GM21390 (cell line): Measurements from ENCODE around the gene B3GALNT2.

ENCODE experiments used
- ATAC-seq: cut with Tn5 transposase; IDR thresholded peaks from one replicate; pipeline ENCODE4 v1.9.1; 2021; ENCODE audit not compliant: unreplicated experiment

The B3GALNT2 gene

GRCh38 chr1:235455823-235456222 lies 48.4 kb downstream of the B3GALNT2 start:
- no peak for ATAC-seq

GRCh38 chr1:235455097-235455496 lies 49.2 kb downstream of the B3GALNT2 start:
- no peak for ATAC-seq

GRCh38 chr1:235454021-235454420 lies 50.2 kb downstream of the B3GALNT2 start:
- no peak for ATAC-seq

GRCh38 chr1:235450886-235451483 lies 53.3 kb downstream of the B3GALNT2 start:
- ATAC-seq, result no peak

GRCh38 chr1:235450433-235450832 lies 53.8 kb downstream of the B3GALNT2 start:
- no peak for ATAC-seq

- no peak for ATAC-seq
Measured at GRCh38 chr1:235448616-235449015, 55.6 kb downstream of the B3GALNT2 start.

- ATAC-seq, result no peak
Measured at GRCh38 chr1:235442788-235443429, 61.3 kb downstream of the B3GALNT2 start.

GRCh38 chr1:235441159-235441685 lies 63.0 kb downstream of the B3GALNT2 start:
- ATAC-seq, result no peak

- ATAC-seq, result no peak
Measured at GRCh38 chr1:235434001-235434400, 70.3 kb downstream of the B3GALNT2 start.

- ATAC-seq, result no peak
Measured at GRCh38 chr1:235430991-235431390, 73.3 kb downstream of the B3GALNT2 start.

- ATAC-seq, result no peak
Measured at GRCh38 chr1:235429143-235429542, 75.1 kb downstream of the B3GALNT2 start.

- ATAC-seq, result no peak
Measured at GRCh38 chr1:235427447-235427846, 76.8 kb downstream of the B3GALNT2 start.

- no peak for ATAC-seq
Measured at GRCh38 chr1:235426680-235427079, 77.6 kb downstream of the B3GALNT2 start.

GRCh38 chr1:235426143-235426542 lies 78.1 kb downstream of the B3GALNT2 start:
- ATAC-seq, result no peak

- no peak for ATAC-seq
Measured at GRCh38 chr1:235425357-235425756, 78.9 kb downstream of the B3GALNT2 start.

- ATAC-seq, result no peak
Measured at GRCh38 chr1:235424092-235424491, 80.2 kb downstream of the B3GALNT2 start.

- ATAC-seq, result peak; percentile 59
Measured at GRCh38 chr1:235423214-235423652, 81.0 kb downstream of the B3GALNT2 start.

- ATAC-seq, result no peak
Measured at GRCh38 chr1:235421751-235422150, 82.5 kb downstream of the B3GALNT2 start.

- ATAC-seq, result no peak
Measured at GRCh38 chr1:235417086-235417697, 87.1 kb downstream of the B3GALNT2 start.

- no peak for ATAC-seq
Measured at GRCh38 chr1:235416662-235417049, 87.6 kb downstream of the B3GALNT2 start.

GRCh38 chr1:235415008-235415904 lies 89.0 kb downstream of the B3GALNT2 start:
- peak; percentile 65 for ATAC-seq
